ENCODE results near the gene NCAM2. TPM values are rescaled to one million over a fixed set of nuclear protein-coding genes. Genes with fewer than 3 reads are reported as not detected.
"Not testable (repeated sequence)": the region's sequence is repeated elsewhere in the genome, so short reads cannot be mapped to it uniquely, and the experiment has no call there.

The NCAM2 gene
- total RNA-seq, 1 donor from 2014 or later = 7.2 TPM

- Histone ChIP-seq H3K36me3 (no peaks in the 10 kb centered on the region), H3K27ac (no peak overlapping the region), H3K27me3 (no peaks in the 10 kb centered on the region), H3K4me3 (no peak overlapping the region), H3K4me1 (no peaks in the 10 kb centered on the region), H3K9me3 (no peaks in the 10 kb centered on the region)
- no peak for DNase-seq (ENCODE audit: low spot score in 2 of 2)
- no peak for TF ChIP-seq CTCF (IDR thresholded peaks at IDR 0.05)
- intact Hi-C loops (cut with DNase I) = no loop called here
Measured at GRCh38 chr21:21148009-21148408, 149.8 kb downstream of the NCAM2 start.

GRCh38 chr21:21148514-21148913 lies 150.3 kb downstream of the NCAM2 start:
- H3K4me1 ChIP-seq = no peaks in the 10 kb centered on the region
- H3K27ac ChIP-seq = no peak overlapping the region
- no peaks in the 10 kb centered on the region for H3K27me3 ChIP-seq
- H3K36me3 ChIP-seq = no peaks in the 10 kb centered on the region
- no peak overlapping the region for H3K4me3 ChIP-seq
- H3K9me3 ChIP-seq = no peaks in the 10 kb centered on the region
- no peak for TF ChIP-seq CTCF (IDR thresholded peaks at IDR 0.05)
- intact Hi-C loops (cut with DNase I) = no loop called here
- DNase-seq (ENCODE audit: low spot score in 2 of 2) = no peak

GRCh38 chr21:21149445-21149844 lies 151.2 kb downstream of the NCAM2 start:
- DNase-seq (ENCODE audit: low spot score in 2 of 2); H3K4me3 ChIP-seq; H3K9me3 ChIP-seq; H3K27ac ChIP-seq; H3K27me3 ChIP-seq; H3K4me1 ChIP-seq; intact Hi-C loops (cut with DNase I); H3K36me3 ChIP-seq: not testable (repeated sequence)

GRCh38 chr21:21151231-21151630 lies 153.0 kb downstream of the NCAM2 start:
- H3K27me3 ChIP-seq = no peaks in the 10 kb centered on the region
- H3K4me3 ChIP-seq = no peak overlapping the region
- H3K36me3 ChIP-seq = no peaks in the 10 kb centered on the region
- no peak for DNase-seq (ENCODE audit: low spot score in 2 of 2)
- H3K27ac ChIP-seq = no peak overlapping the region
- H3K4me1 ChIP-seq = no peaks in the 10 kb centered on the region
- TF ChIP-seq CTCF (IDR thresholded peaks at IDR 0.05) = no peak
- no peaks in the 10 kb centered on the region for H3K9me3 ChIP-seq
- intact Hi-C loops (cut with DNase I) = loop anchor here (10.0 kb wide), 1 partner anchor 224 kb away; no protein-coding TSS in a partner anchor

- H3K36me3 ChIP-seq = no peaks in the 10 kb centered on the region
- H3K27ac ChIP-seq = no peak overlapping the region
- H3K4me1 ChIP-seq = no peaks in the 10 kb centered on the region
- intact Hi-C loops (cut with DNase I) = loop anchor here (10.0 kb wide), 1 partner anchor 218 kb away; no protein-coding TSS in a partner anchor
- no peak overlapping the region for H3K4me3 ChIP-seq
- no peak for TF ChIP-seq CTCF (IDR thresholded peaks at IDR 0.05)
- no peak for DNase-seq (ENCODE audit: low spot score in 2 of 2)
- H3K27me3 ChIP-seq = no peaks in the 10 kb centered on the region
- no peaks in the 10 kb centered on the region for H3K9me3 ChIP-seq
Measured at GRCh38 chr21:21156397-21156796, 158.2 kb downstream of the NCAM2 start.

GRCh38 chr21:21156957-21157356 lies 158.7 kb downstream of the NCAM2 start:
- intact Hi-C loops (cut with DNase I) = loop anchor here (10.0 kb wide), 1 partner anchor 218 kb away; no protein-coding TSS in a partner anchor
- Histone ChIP-seq H3K4me1 (no peaks in the 10 kb centered on the region), H3K27ac (no peak overlapping the region), H3K9me3 (no peaks in the 10 kb centered on the region), H3K27me3 (no peaks in the 10 kb centered on the region), H3K4me3 (no peak overlapping the region), H3K36me3 (no peaks in the 10 kb centered on the region)
- no peak for DNase-seq (ENCODE audit: low spot score in 2 of 2)
- no peak for TF ChIP-seq CTCF (IDR thresholded peaks at IDR 0.05)
